K562 (cell line): ENCODE data around the gene LY6G6C. TPM values are rescaled to one million over a fixed set of nuclear protein-coding genes. Genes with fewer than 3 reads are reported as not detected.

Experiments
- ATAC-seq: fragments of 200-7000 bp; cut with Tn5 transposase; 3 replicates; pipeline ENCODE4 v1.9.1; 2020; ENCODE audit warnings: moderate library complexity
- BruUV-seq: library from RNA; stranded (reverse); fragments of 400-500 nt; replicated peaks from 2 replicates; lab custom pipeline; 2021; lab: Mats Ljungman, UMichigan
- CTCF ChIA-PET: fragments of 300-600 bp; formaldehyde crosslinking; extraction: SDS; loops from one replicate; lab custom pipeline; 2021; ENCODE audit warnings: low intra/inter-chr PET ratio; lab: Yijun Ruan, JAX
- POLR2A ChIA-PET: fragments of 300-600, 350-650 bp; sonication (Branson Sonifier 250); formaldehyde crosslinking; extraction: SDS; loops from one replicate; lab custom pipeline; 2021; ENCODE audit warnings: antibody characterized with exemption, inconsistent platforms; lab: Yijun Ruan, JAX
- DNase-seq, 4 experiments: peaks; one replicate each; pipeline versions ENCODE4 v3.0.0 to v3.0.0-alpha.2; 2011 to 2018; ENCODE audit warnings: low spot score in 3 of 4, mixed read lengths in 3 of 4; ENCODE audit errors: extremely low read depth in 1 of 4
- FAIRE-seq: peaks from 2 replicates; lab custom pipeline; 2011; peaks lifted over from hg19 to GRCh38; lab: Jason Lieb, UNC
- H2AFZ ChIP-seq: 2 replicates; pipeline ENCODE4 v1.6.0; 2011; ENCODE audit warnings: low read depth, low read length, control low read depth, inconsistent platforms
- H3K27ac ChIP-seq: fragments of 200-600 bp; 3 replicates; pipeline ENCODE4 v1.8.0; 2011; ENCODE audit warnings: low read depth, mild to moderate bottlenecking, control low read depth, inconsistent platforms, low read length, moderate library complexity, mixed read lengths; ENCODE audit errors: extremely low read depth
- H3K27me3 ChIP-seq, 2 experiments: fragments of 300-600 bp in 1 of 2; 2 replicates in 1 of 2; 3 replicates in 1 of 2; pipeline versions ENCODE4 v1.6.0 to v1.8.0; 2011; ENCODE audit warnings: inconsistent platforms in 2 of 2, low read length in 2 of 2, mild to moderate bottlenecking in 1 of 2, mixed read lengths in 1 of 2, moderate library complexity in 1 of 2; ENCODE audit not compliant: control insufficient read depth in 2 of 2, insufficient read depth in 2 of 2
- H3K36me3 ChIP-seq: fragments of 300-600 bp; 3 replicates; pipeline ENCODE4 v1.8.0; 2011; ENCODE audit warnings: mild to moderate bottlenecking, low read length, inconsistent platforms; ENCODE audit not compliant: control insufficient read depth, insufficient read depth
- H3K4me1 ChIP-seq, 2 experiments: fragments of 200-600 bp in 1 of 2; replicated peaks in 1 of 2; 2 replicates in 1 of 2; 3 replicates in 1 of 2; pipeline versions ENCODE4 v1.5.1 to v1.8.0; 2011; ENCODE audit warnings: inconsistent platforms in 2 of 2, low read length in 2 of 2, mild to moderate bottlenecking in 1 of 2, mixed read lengths in 1 of 2, moderate library complexity in 1 of 2; ENCODE audit not compliant: control insufficient read depth in 2 of 2, insufficient read depth in 2 of 2
- H3K4me2 ChIP-seq: 2 replicates; pipeline ENCODE4 v1.6.1; 2011; ENCODE audit warnings: low read length, control low read depth, inconsistent platforms, mixed read lengths; ENCODE audit not compliant: insufficient read depth
- H3K4me3 ChIP-seq: fragments of 200-600 bp; sonication (generic), shearing (Covaris generic); 2 replicates; pipeline ENCODE4 v1.5.1; 2016; ENCODE audit warnings: control low read depth, inconsistent platforms
- H3K79me2 ChIP-seq: fragments of 200-600 bp; 3 replicates; pipeline ENCODE4 v1.8.0; 2011; ENCODE audit warnings: low read length, inconsistent platforms; ENCODE audit not compliant: control insufficient read depth, insufficient read depth
- H3K9ac ChIP-seq, 2 experiments: 2 replicates each; pipeline versions ENCODE4 v1.6.0 to v1.6.1; 2011; ENCODE audit warnings: low read depth in 2 of 2, low read length in 2 of 2, control low read depth in 1 of 2, inconsistent platforms in 1 of 2, mild to moderate bottlenecking in 1 of 2, mixed read lengths in 1 of 2; ENCODE audit not compliant: insufficient read depth in 1 of 2
- H3K9me1 ChIP-seq: one replicate; pipeline ENCODE4 v1.6.0; 2011; ENCODE audit warnings: inconsistent platforms, mild to moderate bottlenecking, low read length, moderate library complexity; ENCODE audit not compliant: control insufficient read depth, insufficient read depth
- H3K9me3 ChIP-seq: replicated peaks from 2 replicates; pipeline ENCODE4 v1.5.1; 2011; ENCODE audit warnings: low read depth, low read length, inconsistent platforms; ENCODE audit not compliant: control insufficient read depth, insufficient read depth
- H4K20me1 ChIP-seq: replicated peaks from 2 replicates; pipeline ENCODE4 v1.6.1; 2011; ENCODE audit warnings: low read length, inconsistent platforms, mixed read lengths; ENCODE audit not compliant: control insufficient read depth, insufficient read depth
- CC2D1A ChIP-seq: fragments of 450-650 bp; IDR thresholded peaks from 2 replicates; pipeline ENCODE4 v1.6.1; 2017; ENCODE audit warnings: mild to moderate bottlenecking
- CREM ChIP-seq: IDR thresholded peaks from 2 replicates; pipeline ENCODE4 v1.6.1; 2014; ENCODE audit warnings: antibody characterized with exemption, low read depth
- DPF2 ChIP-seq: fragments of 450-650 bp; IDR thresholded peaks from 2 replicates; pipeline ENCODE4 v1.6.1; 2016
- ELK1 ChIP-seq: sonication (generic); formaldehyde crosslinking; IDR thresholded peaks from 2 replicates; pipeline ENCODE4 v1.8.1; 2022; ENCODE audit warnings: missing genetic modification reagents
- HBP1 ChIP-seq: fragments of 450-650 bp; formaldehyde crosslinking; IDR thresholded peaks from 2 replicates; pipeline ENCODE4 v1.4.0; 2022; ENCODE audit warnings: missing genetic modification characterization
- KAT7 ChIP-seq: sonication (generic); formaldehyde crosslinking; IDR thresholded peaks from 2 replicates; pipeline ENCODE4 v1.8.0; 2022; ENCODE audit warnings: missing genetic modification reagents, mild to moderate bottlenecking, borderline replicate concordance
- KLF16 ChIP-seq: IDR thresholded peaks from 2 replicates; pipeline ENCODE4 v1.6.1; 2016; ENCODE audit warnings: antibody characterized with exemption
- MYNN ChIP-seq, 2 experiments: sonication (generic); formaldehyde crosslinking in 1 of 2; IDR thresholded peaks; 2 replicates each; pipeline versions ENCODE4 v1.5.0 to v1.6.1; 2016 to 2020; ENCODE audit warnings: antibody characterized with exemption in 1 of 2, missing genetic modification reagents in 1 of 2
- POLR2B ChIP-seq: fragments of 450-650 bp; IDR thresholded peaks from 2 replicates; pipeline ENCODE4 v1.6.1; 2018; ENCODE audit warnings: low read depth; ENCODE audit not compliant: partially characterized antibody
- PTRF ChIP-seq: fragments of 450-650 bp; IDR thresholded peaks from 2 replicates; pipeline ENCODE4 v1.6.1; 2016; ENCODE audit warnings: mild to moderate bottlenecking, missing genetic modification characterization, missing compliant biosample characterization
- RUNX1 ChIP-seq: sonication (generic); IDR thresholded peaks from 2 replicates; pipeline ENCODE4 v1.6.1; 2016; ENCODE audit warnings: antibody characterized with exemption, low read depth
- SUPT5H ChIP-seq: fragments of 450-650 bp; IDR thresholded peaks from 2 replicates; pipeline ENCODE4 v1.6.1; 2016
- ZBTB26 ChIP-seq: fragments of 450-650 bp; formaldehyde crosslinking; IDR thresholded peaks from 2 replicates; pipeline ENCODE4 v1.4.0; 2022; ENCODE audit warnings: missing genetic modification characterization
- ZC3H4 ChIP-seq: sonication (generic); formaldehyde crosslinking; IDR thresholded peaks from 2 replicates; pipeline ENCODE4 v1.9.0; 2021; ENCODE audit warnings: missing genetic modification reagents, borderline replicate concordance
- ZNF695 ChIP-seq: fragments of 450-650 bp; formaldehyde crosslinking; IDR thresholded peaks from 2 replicates; pipeline ENCODE4 v1.4.0; 2020; ENCODE audit warnings: mild to moderate bottlenecking, moderate library complexity
- ZNF699 ChIP-seq: fragments of 250-450 bp; sonication (Bioruptor Pico); IDR thresholded peaks from 2 replicates; pipeline ENCODE4 v1.8.0; 2021; ENCODE audit warnings: mild to moderate bottlenecking, moderate library complexity; ENCODE audit not compliant: insufficient replicate concordance
- WGBS: fragments of 100-300 bp; shearing (Covaris generic); methylation state at CpG from one replicate; pipeline ENCODE4 v1.1.6; 2016; ENCODE audit warnings: low coverage, mixed read lengths; ENCODE audit not compliant: insufficient coverage; ENCODE audit errors: missing lambda C conversion rate; 5-methylcytosine and 5-hydroxymethylcytosine counted together
- in situ Hi-C: fragments of 300-500 bp; cut with MboI; formaldehyde crosslinking; loops from 4 replicates; pipeline ENCODE4 v1.15.0; 2018; ENCODE audit warnings: inconsistent platforms, mixed read lengths
- intact Hi-C: fragments of 100-400 bp; cut with micrococcal nuclease; formaldehyde crosslinking; loops from 2 replicates; pipeline ENCODE4 v1.14.2; 2022
- polyA plus RNA-seq, 8 experiments: library from polyadenylated mRNA; depleted of rRNA in 4 of 8; stranded (reverse) in 5 of 8; unstranded in 3 of 8; fragments of >200 nt; fragmentation: Nextera tagmentation in 2 of 8; fragmentation: Illumina TruSeq in 1 of 8; extraction: Ambion mirVana in 2 of 8; extraction: Trizol in 1 of 8; gene quantifications; 2 replicates each; pipeline versions ENCODE4 v1.2.1 to v1.2.3, GENCODE V29; 2011 to 2014; ENCODE audit warnings: inconsistent platforms in 1 of 8, missing spikeins in 1 of 8
- total RNA-seq, 7 experiments: library from RNA; depleted of rRNA in 6 of 7; stranded (reverse); fragments of >200 nt in 6 of 7; fragmentation: Illumina TruSeq in 2 of 7; extraction: Trizol in 2 of 7; gene quantifications; 2 replicates each; pipeline versions ENCODE4 v1.2.1 to v1.2.3, GENCODE V29; 2011 to 2021; ENCODE audit warnings: low replicate concordance in 1 of 7
- TF ChIP-seq, protein P1 (sequence below): fragments of 450-650 bp; IDR thresholded peaks from one replicate; pipeline ENCODE4 v1.6.1; 2018; ENCODE audit warnings: mild to moderate bottlenecking, moderate library complexity; ENCODE audit not compliant: partially characterized antibody
- TF ChIP-seq, protein P2 (sequence below): fragments of 450-650 bp; formaldehyde crosslinking; conservative IDR thresholded peaks from 2 replicates; pipeline ENCODE4 v1.4.0; 2022; ENCODE audit warnings: mild to moderate bottlenecking, missing genetic modification characterization

Gene LY6G6C
- total and polyA plus RNA-seq, 9 of the 15 experiments (the other 6 are each of a cell fraction or from before 2014, with no cell fraction given) = 0.06 to 0.20 TPM; not detected in 7

DNA sequence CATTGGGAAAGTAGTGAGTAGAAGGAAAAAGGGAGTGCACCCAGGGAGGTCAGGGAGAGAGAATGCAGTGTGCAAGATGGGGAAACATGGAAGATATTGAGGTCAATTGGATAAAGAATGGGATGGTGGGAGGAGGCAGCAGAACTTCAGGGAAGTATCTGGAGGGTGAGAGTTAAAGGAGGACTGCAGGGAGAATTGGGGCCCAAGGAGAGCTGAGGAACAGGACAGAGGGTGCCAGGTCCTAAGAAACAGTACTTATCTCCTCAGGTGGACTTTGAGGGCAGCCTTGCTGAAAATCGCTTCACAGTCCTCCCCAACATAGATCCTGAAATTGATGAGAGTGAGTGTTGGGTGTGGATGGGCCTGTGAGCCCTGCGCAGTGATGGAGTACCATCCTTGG is 36.7 kb upstream of the LY6G6C start:
- Histone ChIP-seq H2AFZ (no peak overlapping the region), H3K27me3 (no peaks in the 10 kb centered on the region), H3K79me2 (no peaks in the 10 kb centered on the region), H3K9me1 (no peaks in the 10 kb centered on the region), H3K27ac (no peak overlapping the region), H4K20me1 (no peaks in the 10 kb centered on the region), H3K4me3 (no peak overlapping the region), H3K4me2 (no peak overlapping the region), H3K36me3 (peaks cover 52% of the 10 kb centered on the region), H3K9ac (peak overlapping the region in 1 of 2 experiments; percentile 69; a peak in 2 of 4 replicates), H3K4me1 (peaks cover 0 to 4% of the 10 kb centered on the region in 2 experiments; a peak in 2 of 5 replicates), H3K9me3 (no peaks in the 10 kb centered on the region)
- CTCF ChIA-PET = no interaction called here
- BruUV-seq = no TSS peak
- WGBS = 63% methylated on average over 2 of the region's 2 CpGs
- POLR2A ChIA-PET = interaction anchor here (0.6 to 6.6 kb wide), 12 partner anchors 8 to 161 kb away, joined by 3 to 85 read pairs (median 7); partner anchors contain the start of genes CLIC1, DDAH2 and MSH5
- no peak for ATAC-seq
- in situ Hi-C loops (no loop called here), intact Hi-C loops (no loop called here)
- FAIRE-seq = no peak
- DNase-seq = no peak
- no peak for TF ChIP-seq KLF16
- TF ChIP-seq, protein P1, sequence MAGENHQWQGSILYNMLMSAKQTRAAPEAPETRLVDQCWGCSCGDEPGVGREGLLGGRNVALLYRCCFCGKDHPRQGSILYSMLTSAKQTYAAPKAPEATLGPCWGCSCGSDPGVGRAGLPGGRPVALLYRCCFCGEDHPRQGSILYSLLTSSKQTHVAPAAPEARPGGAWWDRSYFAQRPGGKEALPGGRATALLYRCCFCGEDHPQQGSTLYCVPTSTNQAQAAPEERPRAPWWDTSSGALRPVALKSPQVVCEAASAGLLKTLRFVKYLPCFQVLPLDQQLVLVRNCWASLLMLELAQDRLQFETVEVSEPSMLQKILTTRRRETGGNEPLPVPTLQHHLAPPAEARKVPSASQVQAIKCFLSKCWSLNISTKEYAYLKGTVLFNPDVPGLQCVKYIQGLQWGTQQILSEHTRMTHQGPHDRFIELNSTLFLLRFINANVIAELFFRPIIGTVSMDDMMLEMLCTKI = no peak
- TF ChIP-seq ZC3H4 (CRISPR knock-in tag) = peak; percentile 38; the same call in 1 of the 2 replicates
- no peak for TF ChIP-seq MYNN (IDR thresholded peaks at IDR 0.05)
- TF ChIP-seq MYNN (CRISPR knock-in tag; IDR thresholded peaks at IDR 0.05) = no peak
- TF ChIP-seq PTRF (tag) = no peak
- TF ChIP-seq ZNF695 (CRISPR knock-in tag) = no peak
- TF ChIP-seq, protein P2, sequence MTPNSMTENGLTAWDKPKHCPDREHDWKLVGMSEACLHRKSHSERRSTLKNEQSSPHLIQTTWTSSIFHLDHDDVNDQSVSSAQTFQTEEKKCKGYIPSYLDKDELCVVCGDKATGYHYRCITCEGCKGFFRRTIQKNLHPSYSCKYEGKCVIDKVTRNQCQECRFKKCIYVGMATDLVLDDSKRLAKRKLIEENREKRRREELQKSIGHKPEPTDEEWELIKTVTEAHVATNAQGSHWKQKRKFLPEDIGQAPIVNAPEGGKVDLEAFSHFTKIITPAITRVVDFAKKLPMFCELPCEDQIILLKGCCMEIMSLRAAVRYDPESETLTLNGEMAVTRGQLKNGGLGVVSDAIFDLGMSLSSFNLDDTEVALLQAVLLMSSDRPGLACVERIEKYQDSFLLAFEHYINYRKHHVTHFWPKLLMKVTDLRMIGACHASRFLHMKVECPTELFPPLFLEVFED = peak; percentile 78; the same call in 1 of the 2 replicates
- TF ChIP-seq ZNF699 (CRISPR knock-in tag) = no peak
- TF ChIP-seq KAT7 (CRISPR knock-in tag) = no peak
- peak; percentile 35 for TF ChIP-seq POLR2B
- no peak for TF ChIP-seq ELK1
- TF ChIP-seq RUNX1 = no peak
- TF ChIP-seq CC2D1A = no peak
- TF ChIP-seq SUPT5H = no peak; the same call in none of the 2 replicates
- TF ChIP-seq ZBTB26 (CRISPR knock-in tag) = 0 out of 2 replicates have a peak, but pooled peaks have one; percentile 77
- no peak for TF ChIP-seq CREM
- no peak for TF ChIP-seq DPF2
- TF ChIP-seq HBP1 (CRISPR knock-in tag) = peak; percentile 68; the same call in 1 of the 2 replicates
